ENCODE measurements around the gene ZNF692. TPM values are rescaled to one million over a fixed set of nuclear protein-coding genes. Genes with fewer than 3 reads are reported as not detected.

Gene ZNF692
- total RNA-seq: 94.9 and 100 TPM in 2 replicates

DNA sequence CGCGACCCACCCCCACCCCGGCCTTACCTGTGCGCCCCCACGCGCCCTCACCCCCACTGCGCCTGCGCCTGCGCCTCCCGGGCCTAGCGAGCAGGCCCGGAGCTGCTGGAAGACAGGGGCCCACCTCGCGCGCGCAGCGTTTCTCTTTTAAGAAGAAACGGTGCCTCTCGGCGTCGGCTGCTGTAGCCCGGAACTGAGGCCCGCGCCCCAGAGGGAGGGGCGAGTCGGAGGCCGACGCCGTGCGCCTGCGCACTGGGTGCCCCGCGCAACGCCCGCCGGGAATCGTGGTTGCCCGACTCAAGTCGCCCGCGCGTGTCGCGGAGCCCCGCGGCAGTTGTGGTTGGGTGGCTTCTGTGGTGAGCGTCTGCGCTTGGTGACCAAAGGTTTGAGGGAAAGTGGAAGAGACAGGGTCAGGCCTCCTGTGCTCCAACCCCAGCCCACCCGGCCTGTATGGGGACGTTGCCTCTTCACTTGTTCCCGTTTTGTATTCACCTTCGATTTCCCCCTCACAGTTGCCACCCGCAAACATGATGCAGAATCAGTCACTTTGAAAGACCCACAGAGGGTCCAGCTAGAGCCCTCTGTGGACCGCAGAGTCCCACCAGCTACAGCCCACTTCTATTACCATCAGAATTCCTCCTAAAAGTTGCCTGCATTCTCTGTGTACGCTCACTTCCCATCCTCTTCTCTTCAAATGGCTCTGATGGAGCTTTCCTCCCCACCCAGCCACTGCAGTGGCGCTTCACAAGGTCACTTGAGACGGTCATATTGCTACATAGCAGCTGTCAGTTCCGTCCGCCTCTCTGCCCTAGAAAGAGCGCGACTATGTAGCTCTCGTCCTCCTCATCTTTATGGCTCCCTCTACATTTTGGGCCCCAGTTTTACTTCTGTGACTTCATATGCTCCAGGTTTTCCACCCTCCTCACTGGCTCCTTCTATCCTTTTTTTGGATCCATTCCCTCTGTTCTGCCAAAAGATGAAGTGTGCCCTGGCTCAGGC is at the start of gene ZNF692:
ZNF692 (minus strand) TSS at position 195 of the 999 bp plus-strand sequence. CDS start 776 bp downstream, outside the sequence.
- H3K36me3 Mint-ChIP-seq (ENCODE audit: low read depth): peaks cover 30% of the 10 kb centered on the region
- peak; percentile 99 for DNase-seq
- peak within 1 kb of the TSS; percentile 96 for H3K4me3 Mint-ChIP-seq
- intact Hi-C loops (cut with micrococcal nuclease): loop anchor here (1.0 kb wide), 4 partner anchors 14 to 47 kb away; partner anchors contain the start of genes PGBD2 and ZNF672
- H3K4me1 Mint-ChIP-seq: peaks cover 51% of the 10 kb centered on the region
- H3K27me3 Mint-ChIP-seq: no peaks in the 10 kb centered on the region
- no peaks in the 10 kb centered on the region for H3K9me3 Mint-ChIP-seq
- peak within 1 kb of the TSS; percentile 98 for H3K27ac Mint-ChIP-seq

- Mint-ChIP-seq H3K27ac (peak overlapping the region; percentile 92), H3K4me1 (peaks cover 26% of the 10 kb centered on the region), H3K27me3 (peaks cover 14% of the 10 kb centered on the region), H3K4me3 (peak overlapping the region; percentile 96), H3K9me3 (no peaks in the 10 kb centered on the region), H3K36me3 (ENCODE audit: low read depth) (peaks cover 3% of the 10 kb centered on the region)
- DNase-seq: no peak
- intact Hi-C loops (cut with micrococcal nuclease): loop anchor here (1.0 kb wide), 6 partner anchors 17 to 81 kb away; partner anchors contain the start of genes ZNF672 and ZNF692
These were observed 48.1 kb upstream of the ZNF692 start for GRCh38 chr1:248906753-248907661.

DNA sequence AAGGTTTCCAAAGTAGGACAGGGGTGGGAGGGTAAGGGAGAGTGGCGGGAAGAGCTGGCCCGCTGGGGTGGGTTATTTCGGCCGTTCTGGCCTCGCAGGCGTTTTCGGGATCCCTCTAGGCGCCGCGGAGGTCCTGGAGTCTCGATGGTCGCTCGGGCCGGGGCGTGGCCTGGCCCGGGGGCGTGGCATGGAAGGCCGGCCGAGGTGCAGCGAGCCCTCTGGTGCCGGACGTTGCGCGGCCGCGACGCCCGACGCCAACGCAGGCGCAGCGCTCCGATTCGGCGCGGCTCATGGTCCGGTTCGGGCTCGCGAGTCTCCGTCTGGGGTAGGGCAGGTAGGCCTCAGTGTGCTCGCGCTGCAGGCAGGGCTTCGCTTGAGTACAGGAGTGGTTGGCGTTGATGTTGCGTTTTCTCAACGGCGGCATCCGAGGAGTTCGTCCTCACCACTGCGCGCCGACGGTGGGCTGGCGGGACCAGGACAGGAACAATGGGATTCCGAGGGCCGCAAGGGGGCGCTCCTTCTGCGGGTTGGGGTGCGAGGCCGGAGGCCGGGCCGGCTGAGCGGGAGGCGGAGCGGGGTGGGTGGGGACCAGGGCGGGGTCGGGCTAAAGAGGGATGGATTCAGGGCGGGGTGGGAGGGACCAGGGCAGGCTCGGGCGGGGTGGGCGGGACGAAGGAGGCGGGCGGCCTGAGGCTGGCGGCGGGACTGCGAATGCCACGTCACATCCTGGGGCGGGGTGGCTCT is 47.3 kb upstream of the ZNF692 start, which contains the start of gene PGBD2:
PGBD2 (plus strand) TSS at position 227 of the 744 bp plus-strand sequence. CDS start 7,628 bp downstream, outside the sequence.
- Mint-ChIP-seq H3K27ac (peak within 1 kb of the TSS; percentile 99), H3K4me1 (peaks cover 29% of the 10 kb centered on the region), H3K27me3 (peaks cover 19% of the 10 kb centered on the region), H3K36me3 (ENCODE audit: low read depth) (peaks cover 3% of the 10 kb centered on the region), H3K9me3 (no peaks in the 10 kb centered on the region), H3K4me3 (peak within 1 kb of the TSS; percentile 96)
- intact Hi-C loops (cut with micrococcal nuclease): loop anchor here (1.0 kb wide), 6 partner anchors 18 to 80 kb away; partner anchors contain the start of genes ZNF672 and ZNF692
- peak; percentile 98 for DNase-seq

- intact Hi-C loops (cut with micrococcal nuclease): loop anchor here (1.0 kb wide), 6 partner anchors 19 to 79 kb away; partner anchors contain the start of genes ZNF672 and ZNF692
- peaks cover 22% of the 10 kb centered on the region for H3K27me3 Mint-ChIP-seq
- peaks cover 3% of the 10 kb centered on the region for H3K36me3 Mint-ChIP-seq (ENCODE audit: low read depth)
- DNase-seq: no peak
- peaks cover 31% of the 10 kb centered on the region for H3K4me1 Mint-ChIP-seq
- peak overlapping the region; percentile 96 for H3K4me3 Mint-ChIP-seq
- no peaks in the 10 kb centered on the region for H3K9me3 Mint-ChIP-seq
- peak overlapping the region; percentile 99 for H3K27ac Mint-ChIP-seq
These were observed 46.8 kb upstream of the ZNF692 start for GRCh38 chr1:248905662-248906008.

- intact Hi-C loops (cut with micrococcal nuclease): no loop called here
- H3K27me3 Mint-ChIP-seq: peaks cover 31% of the 10 kb centered on the region
- DNase-seq: no peak
- H3K36me3 Mint-ChIP-seq (ENCODE audit: low read depth): peaks cover 3% of the 10 kb centered on the region
- no peak overlapping the region for H3K4me3 Mint-ChIP-seq
- H3K27ac Mint-ChIP-seq: no peak overlapping the region
- H3K4me1 Mint-ChIP-seq: peaks cover 27% of the 10 kb centered on the region
- no peaks in the 10 kb centered on the region for H3K9me3 Mint-ChIP-seq
These were observed 45.7 kb upstream of the ZNF692 start for GRCh38 chr1:248904437-248905216.

DNA sequence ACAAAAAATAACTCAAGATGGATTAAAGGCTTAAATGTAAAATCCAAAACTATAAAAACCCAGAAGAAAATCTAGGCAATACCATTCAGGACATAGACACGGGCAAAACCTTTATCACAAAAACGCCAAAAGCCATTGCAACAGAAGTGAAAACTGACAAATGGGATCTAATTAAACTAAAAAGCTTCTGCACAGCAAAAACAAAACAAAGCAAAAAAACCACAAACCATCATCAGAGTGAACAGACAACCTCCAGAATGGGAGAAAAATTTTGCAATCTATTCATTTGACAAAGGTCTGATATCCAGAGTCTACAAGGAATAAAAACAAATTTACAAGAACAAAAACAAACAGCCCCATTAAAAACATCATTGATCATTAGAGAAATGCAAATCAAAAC is 42.7 kb upstream of the ZNF692 start:
- no peak overlapping the region for H3K4me3 Mint-ChIP-seq

GRCh38 chr1:248900637-248901036 is 41.8 kb upstream of the ZNF692 start:
- no peaks in the 10 kb centered on the region for H3K9me3 Mint-ChIP-seq
- no peaks in the 10 kb centered on the region for H3K36me3 Mint-ChIP-seq (ENCODE audit: low read depth)
- intact Hi-C loops (cut with micrococcal nuclease): no loop called here

More for the DNA sequence above, 42.7 kb upstream of the ZNF692 start:
- no peak overlapping the region for H3K27ac Mint-ChIP-seq
- no peaks in the 10 kb centered on the region for H3K9me3 Mint-ChIP-seq
- peaks cover 46% of the 10 kb centered on the region for H3K27me3 Mint-ChIP-seq
- peaks cover 9% of the 10 kb centered on the region for H3K4me1 Mint-ChIP-seq
- intact Hi-C loops (cut with micrococcal nuclease): no loop called here
- no peaks in the 10 kb centered on the region for H3K36me3 Mint-ChIP-seq (ENCODE audit: low read depth)
- no peak for DNase-seq

DNA sequence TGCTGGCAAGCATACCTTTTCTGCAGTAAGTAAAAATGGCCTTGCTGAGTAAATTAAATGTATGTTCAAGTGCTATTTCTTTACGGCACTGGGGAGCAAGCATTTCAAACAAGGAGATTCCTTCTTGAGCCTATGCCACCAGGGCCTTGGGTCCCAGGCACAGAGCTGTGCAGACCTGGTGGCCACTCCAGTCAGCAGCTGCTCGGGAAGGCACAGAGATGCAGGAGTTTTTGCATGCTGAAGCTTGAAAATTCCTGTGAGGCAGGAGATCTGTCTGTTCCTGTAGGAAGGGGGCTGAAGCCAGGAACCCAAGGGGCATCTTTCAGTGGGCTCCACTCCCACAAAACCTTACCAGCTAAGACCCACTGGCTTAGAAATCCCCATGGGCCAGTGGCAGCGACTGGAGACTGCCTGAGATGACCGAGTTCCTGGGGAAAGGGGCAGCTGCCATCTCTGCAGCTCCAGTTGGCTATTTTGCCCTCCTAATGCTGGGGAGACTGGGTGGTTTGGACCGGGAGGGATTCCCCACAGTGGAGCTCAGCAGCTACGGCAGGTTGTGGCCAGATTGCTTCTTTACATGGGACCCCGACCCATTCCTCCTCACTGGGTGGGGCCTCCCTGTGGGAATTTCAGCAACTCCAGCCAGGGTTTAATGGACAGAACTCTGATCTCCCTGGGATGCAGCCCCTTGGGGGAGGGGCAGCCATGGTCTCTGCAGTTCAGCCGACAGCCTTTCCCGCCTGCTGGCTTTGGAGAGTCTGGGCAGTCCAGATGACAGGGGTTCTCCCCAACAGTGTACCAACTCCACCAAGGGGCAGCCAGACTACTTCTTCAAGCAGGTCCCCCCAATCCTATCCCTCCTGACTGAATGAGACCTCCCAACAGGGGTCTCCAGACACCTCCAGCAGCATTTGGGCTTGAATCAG is 38.8 kb upstream of the ZNF692 start:
- H3K9me3 Mint-ChIP-seq: no peaks in the 10 kb centered on the region
- H3K27me3 Mint-ChIP-seq: peaks cover 51% of the 10 kb centered on the region
- H3K27ac Mint-ChIP-seq: no peak overlapping the region
- no peak overlapping the region for H3K4me3 Mint-ChIP-seq
- no peaks in the 10 kb centered on the region for H3K36me3 Mint-ChIP-seq (ENCODE audit: low read depth)
- H3K4me1 Mint-ChIP-seq: peaks cover 5% of the 10 kb centered on the region
- DNase-seq: no peak
- intact Hi-C loops (cut with micrococcal nuclease): no loop called here

More at GRCh38 chr1:248900637-248901036, 41.8 kb upstream of the ZNF692 start:
- no peak for DNase-seq
- Mint-ChIP-seq H3K27me3 (peaks cover 46% of the 10 kb centered on the region), H3K4me3 (no peak overlapping the region), H3K4me1 (peaks cover 7% of the 10 kb centered on the region), H3K27ac (no peak overlapping the region)

DNA sequence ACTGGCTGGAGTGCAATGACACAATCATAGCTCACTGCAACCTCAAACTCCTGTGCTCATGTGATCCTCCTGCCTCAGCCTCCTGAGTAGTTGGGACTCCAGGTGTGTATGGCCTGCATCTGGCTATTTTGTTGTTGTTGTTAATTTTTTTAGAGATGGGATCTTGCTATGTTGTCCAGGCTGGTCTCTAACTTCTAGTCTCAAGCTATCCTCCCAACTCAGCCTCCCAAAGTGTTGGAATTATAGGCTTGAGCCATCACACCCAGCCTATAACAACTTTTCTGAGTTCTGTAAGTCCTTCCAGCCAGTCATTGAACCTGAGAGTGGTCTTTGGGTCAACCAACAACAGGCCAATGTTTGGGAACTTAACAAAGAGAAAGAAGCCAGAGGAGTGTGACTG is 36.0 kb upstream of the ZNF692 start:
- Mint-ChIP-seq H3K27ac (no peak overlapping the region), H3K36me3 (ENCODE audit: low read depth) (no peaks in the 10 kb centered on the region), H3K4me3 (no peak overlapping the region), H3K4me1 (no peaks in the 10 kb centered on the region), H3K27me3 (peaks cover 49% of the 10 kb centered on the region), H3K9me3 (no peaks in the 10 kb centered on the region)
- intact Hi-C loops (cut with micrococcal nuclease): no loop called here
- DNase-seq: no peak

GRCh38 chr1:248892590-248892989 is 33.7 kb upstream of the ZNF692 start:
- Mint-ChIP-seq H3K4me1 (no peaks in the 10 kb centered on the region), H3K9me3 (no peaks in the 10 kb centered on the region), H3K27me3 (peaks cover 41% of the 10 kb centered on the region), H3K4me3 (no peak overlapping the region), H3K36me3 (ENCODE audit: low read depth) (no peaks in the 10 kb centered on the region), H3K27ac (no peak overlapping the region)
- no peak for DNase-seq
- intact Hi-C loops (cut with micrococcal nuclease): no loop called here

GRCh38 chr1:248891758-248892157 is 32.9 kb upstream of the ZNF692 start:
- intact Hi-C loops (cut with micrococcal nuclease): no loop called here

More at GRCh38 chr1:248891758-248892157, 32.9 kb upstream of the ZNF692 start:
- H3K9me3 Mint-ChIP-seq: no peaks in the 10 kb centered on the region
- no peak overlapping the region for H3K27ac Mint-ChIP-seq
- no peaks in the 10 kb centered on the region for H3K4me1 Mint-ChIP-seq
- H3K36me3 Mint-ChIP-seq (ENCODE audit: low read depth): no peaks in the 10 kb centered on the region
- H3K27me3 Mint-ChIP-seq: peaks cover 42% of the 10 kb centered on the region
- H3K4me3 Mint-ChIP-seq: no peak overlapping the region
- no peak for DNase-seq

All from activated CD4-positive, alpha-beta T cell treated with anti-CD3 and anti-CD28 coated beads, Interleukin-2, amount 10 ng/mL, durations not matched to agents 24 days and 14 days (primary cell).